GM18909 (cell line): ENCODE results near the gene ABTB2.

ENCODE experiments used
- ATAC-seq: cut with Tn5 transposase; IDR thresholded peaks from one replicate; pipeline ENCODE4 v1.9.1; 2021; ENCODE audit warnings: mild to moderate bottlenecking; ENCODE audit not compliant: unreplicated experiment, poor library complexity

ABTB2 gene

GRCh38 chr11:34323601-34324000 is 34.2 kb downstream of the ABTB2 start:
- no peak for ATAC-seq

GRCh38 chr11:34318111-34319037 is 39.4 kb downstream of the ABTB2 start:
- ATAC-seq = no peak

- no peak for ATAC-seq
These were observed 40.1 kb downstream of the ABTB2 start for GRCh38 chr11:34317666-34318065.

- no peak for ATAC-seq
These were observed 40.8 kb downstream of the ABTB2 start for GRCh38 chr11:34317036-34317360.

- ATAC-seq = no peak
These were observed 41.3 kb downstream of the ABTB2 start for GRCh38 chr11:34316347-34317035.

- no peak for ATAC-seq
These were observed 42.4 kb downstream of the ABTB2 start for GRCh38 chr11:34315394-34315793.

- ATAC-seq = no peak
These were observed 42.9 kb downstream of the ABTB2 start for GRCh38 chr11:34314936-34315335.

GRCh38 chr11:34314176-34314575 is 43.6 kb downstream of the ABTB2 start:
- no peak for ATAC-seq

- peak; percentile 92 for ATAC-seq
These were observed 44.7 kb downstream of the ABTB2 start for GRCh38 chr11:34313099-34313517.

GRCh38 chr11:34311126-34311525 is 46.7 kb downstream of the ABTB2 start:
- ATAC-seq = no peak

- no peak for ATAC-seq
These were observed 47.8 kb downstream of the ABTB2 start for GRCh38 chr11:34309965-34310364.

GRCh38 chr11:34308913-34309585 is 48.8 kb downstream of the ABTB2 start:
- no peak for ATAC-seq

GRCh38 chr11:34308049-34308912 is 49.5 kb downstream of the ABTB2 start:
- no peak for ATAC-seq

- ATAC-seq = no peak
These were observed 52.0 kb downstream of the ABTB2 start for GRCh38 chr11:34305780-34306179.

- no peak for ATAC-seq
These were observed 52.6 kb downstream of the ABTB2 start for GRCh38 chr11:34305193-34305592.

GRCh38 chr11:34303028-34303570 is 54.7 kb downstream of the ABTB2 start:
- ATAC-seq = peak; percentile 28

- peak; percentile 80 for ATAC-seq
These were observed 55.5 kb downstream of the ABTB2 start for GRCh38 chr11:34302046-34302921.

- no peak for ATAC-seq
These were observed 56.9 kb downstream of the ABTB2 start for GRCh38 chr11:34300926-34301295.
